HepG2 (cell line): ENCODE data around the gene PSMB8. TPM values are rescaled to one million over a fixed set of nuclear protein-coding genes. Genes with fewer than 3 reads are reported as not detected.
A peak's percentile ranks its signal among the peaks of the same experiment; 100 is the strongest.

Experiments used
- DMTF1 ChIP-seq: sonication (generic); formaldehyde crosslinking; IDR thresholded peaks from 2 replicates; pipeline ENCODE4 v1.4.0; 2020; ENCODE audit warnings: mild to moderate bottlenecking, missing genetic modification reagents
- FLYWCH1 ChIP-seq: sonication (generic); formaldehyde crosslinking; IDR thresholded peaks from 2 replicates; pipeline ENCODE4 v1.8.1; 2023; ENCODE audit warnings: mild to moderate bottlenecking, missing genetic modification reagents
- FOXK1 ChIP-seq: sonication (generic); formaldehyde crosslinking; IDR thresholded peaks from 2 replicates; pipeline ENCODE4 v1.4.0; 2020; ENCODE audit warnings: low read depth, missing genetic modification reagents, borderline replicate concordance
- KDM2A ChIP-seq: sonication (generic); formaldehyde crosslinking; IDR thresholded peaks from 2 replicates; pipeline ENCODE4 v1.4.0; 2020; ENCODE audit warnings: low read depth, missing genetic modification reagents, borderline replicate concordance
- MYC ChIP-seq: sonication (generic); formaldehyde crosslinking; IDR thresholded peaks from 2 replicates; pipeline ENCODE4 v1.9.0; 2021; ENCODE audit warnings: missing genetic modification reagents, borderline replicate concordance
- NCOR1 ChIP-seq: fragments of 200-600 bp; sonication (generic); IDR thresholded peaks from 2 replicates; pipeline ENCODE4 v1.7.0; 2017; ENCODE audit warnings: antibody characterized with exemption, low read length, borderline replicate concordance
- NKX3-1 ChIP-seq: sonication (generic); formaldehyde crosslinking; IDR thresholded peaks from 2 replicates; pipeline ENCODE4 v1.5.0; 2020; ENCODE audit warnings: missing genetic modification reagents
- PHB2 ChIP-seq: fragments of 450-650 bp; IDR thresholded peaks from 2 replicates; pipeline ENCODE4 v1.6.1; 2018; ENCODE audit not compliant: partially characterized antibody
- PREB ChIP-seq: sonication (generic); formaldehyde crosslinking; IDR thresholded peaks from 2 replicates; pipeline ENCODE4 v1.4.0; 2020; ENCODE audit warnings: missing genetic modification reagents
- SALL1 ChIP-seq: sonication (generic); formaldehyde crosslinking; IDR thresholded peaks from 2 replicates; pipeline ENCODE4 v1.8.0; 2022; ENCODE audit warnings: mild to moderate bottlenecking, missing genetic modification reagents
- ZFYVE20 ChIP-seq: sonication (generic); formaldehyde crosslinking; IDR thresholded peaks from 2 replicates; pipeline ENCODE4 v1.8.0; 2023; ENCODE audit warnings: low read depth, mild to moderate bottlenecking, moderate library complexity, missing genetic modification reagents, borderline replicate concordance
- ZNF260 ChIP-seq: sonication (generic); formaldehyde crosslinking; IDR thresholded peaks from 2 replicates; pipeline ENCODE4 v1.4.0; 2020; ENCODE audit warnings: missing genetic modification reagents, low read depth, mild to moderate bottlenecking, borderline replicate concordance
- ZNF333 ChIP-seq: sonication (generic); formaldehyde crosslinking; IDR thresholded peaks from 2 replicates; pipeline ENCODE4 v1.4.0; 2020; ENCODE audit warnings: mild to moderate bottlenecking, missing genetic modification reagents, borderline replicate concordance
- ZNF44 ChIP-seq: sonication (generic); formaldehyde crosslinking; IDR thresholded peaks from 2 replicates; pipeline ENCODE4 v1.5.1; 2020; ENCODE audit warnings: mild to moderate bottlenecking, missing genetic modification reagents
- ZNF546 ChIP-seq: sonication (generic); formaldehyde crosslinking; conservative IDR thresholded peaks from 2 replicates; pipeline ENCODE4 v1.8.1; 2023; ENCODE audit warnings: mild to moderate bottlenecking, missing genetic modification reagents
- ZNF598 ChIP-seq: sonication (generic); formaldehyde crosslinking; IDR thresholded peaks from 2 replicates; pipeline ENCODE4 v1.5.1; 2020; ENCODE audit warnings: mild to moderate bottlenecking, missing genetic modification reagents, borderline replicate concordance
- polyA plus RNA-seq, 8 experiments: library from polyadenylated mRNA; depleted of rRNA in 3 of 8; stranded (reverse) in 7 of 8; unstranded in 1 of 8; fragments of >200 nt; fragmentation: Illumina TruSeq in 4 of 8; extraction: Trizol in 4 of 8; gene quantifications; 2 replicates each; pipeline versions ENCODE4 v1.2.1 to v1.2.3, GENCODE V29; 2011 to 2016; ENCODE audit warnings: low read depth in 4 of 8, missing spikeins in 1 of 8, mixed read lengths in 1 of 8; ENCODE audit not compliant: insufficient read depth in 1 of 8
- total RNA-seq, 5 experiments: library from RNA; depleted of rRNA; stranded (reverse); fragments of >200 nt; fragmentation: Illumina TruSeq; extraction: Trizol; gene quantifications; 2 replicates each; pipeline ENCODE4 v1.2.3, GENCODE V29; 2016; ENCODE audit warnings: low read depth in 1 of 5
- TF ChIP-seq, protein P1 (sequence below): sonication (generic); formaldehyde crosslinking; conservative IDR thresholded peaks from 2 replicates; pipeline ENCODE4 v1.4.0; 2020; ENCODE audit warnings: missing genetic modification reagents
- TF ChIP-seq, protein P2 (sequence below): sonication (generic); formaldehyde crosslinking; IDR thresholded peaks from 2 replicates; pipeline ENCODE4 v1.5.0; 2020; ENCODE audit warnings: mild to moderate bottlenecking, missing genetic modification reagents
- TF ChIP-seq, protein P3 (sequence below): sonication (generic); formaldehyde crosslinking; IDR thresholded peaks from 2 replicates; pipeline ENCODE4 v1.4.0; 2020; ENCODE audit warnings: missing genetic modification reagents, mild to moderate bottlenecking, borderline replicate concordance

The PSMB8 gene
- total and polyA plus RNA-seq, 2 of the 13 experiments (the other 11 are each of a cell fraction or from before 2014, with no cell fraction given), result 30.7 to 64.7 TPM

DNA sequence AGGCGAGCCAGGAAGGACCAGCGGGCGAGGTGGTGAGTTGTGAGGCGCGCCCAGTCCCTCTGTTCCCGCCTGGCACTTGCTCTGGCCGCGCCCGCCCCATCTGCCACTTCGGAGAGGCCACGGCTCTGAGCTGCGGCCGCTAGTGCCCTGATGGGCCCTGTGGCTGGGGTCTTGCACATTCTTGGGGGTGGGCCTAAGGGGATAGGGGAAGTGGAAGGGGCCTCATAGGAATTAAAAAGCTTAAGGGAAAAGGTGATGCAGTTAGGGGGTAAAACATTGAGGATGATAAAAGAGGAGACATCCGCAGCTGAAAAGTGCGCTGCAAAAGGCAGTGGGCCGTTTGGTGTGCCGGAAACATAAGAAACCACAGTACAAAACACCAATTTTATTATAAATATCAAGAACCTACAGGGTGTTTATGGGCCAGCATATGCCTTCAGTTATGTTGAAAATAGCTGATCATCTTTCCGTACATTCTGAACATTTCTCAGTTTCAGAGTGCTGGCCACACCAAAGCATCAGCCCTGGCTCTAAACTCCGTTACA, 1.1 kb upstream of the PSMB8 start (continued):
- TF ChIP-seq FOXK1, result no peak
- no peak for TF ChIP-seq PREB
- TF ChIP-seq FLYWCH1 (CRISPR knock-in tag), result no peak
- no peak for TF ChIP-seq DMTF1 (CRISPR knock-in tag)
- no peak for TF ChIP-seq NCOR1
- TF ChIP-seq, protein P1, sequence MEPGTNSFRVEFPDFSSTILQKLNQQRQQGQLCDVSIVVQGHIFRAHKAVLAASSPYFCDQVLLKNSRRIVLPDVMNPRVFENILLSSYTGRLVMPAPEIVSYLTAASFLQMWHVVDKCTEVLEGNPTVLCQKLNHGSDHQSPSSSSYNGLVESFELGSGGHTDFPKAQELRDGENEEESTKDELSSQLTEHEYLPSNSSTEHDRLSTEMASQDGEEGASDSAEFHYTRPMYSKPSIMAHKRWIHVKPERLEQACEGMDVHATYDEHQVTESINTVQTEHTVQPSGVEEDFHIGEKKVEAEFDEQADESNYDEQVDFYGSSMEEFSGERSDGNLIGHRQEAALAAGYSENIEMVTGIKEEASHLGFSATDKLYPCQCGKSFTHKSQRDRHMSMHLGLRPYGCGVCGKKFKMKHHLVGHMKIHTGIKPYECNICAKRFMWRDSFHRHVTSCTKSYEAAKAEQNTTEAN (CRISPR knock-in tag), result no peak
- TF ChIP-seq ZNF44 (CRISPR knock-in tag), result no peak
- no peak for TF ChIP-seq MYC (CRISPR knock-in tag)
- TF ChIP-seq NKX3-1 (CRISPR knock-in tag), result no peak
- TF ChIP-seq KDM2A, result no peak; the same call in 1 of the 2 replicates
- TF ChIP-seq SALL1 (CRISPR knock-in tag), result peak; percentile 32; the same call in 1 of the 2 replicates
- TF ChIP-seq, protein P2, sequence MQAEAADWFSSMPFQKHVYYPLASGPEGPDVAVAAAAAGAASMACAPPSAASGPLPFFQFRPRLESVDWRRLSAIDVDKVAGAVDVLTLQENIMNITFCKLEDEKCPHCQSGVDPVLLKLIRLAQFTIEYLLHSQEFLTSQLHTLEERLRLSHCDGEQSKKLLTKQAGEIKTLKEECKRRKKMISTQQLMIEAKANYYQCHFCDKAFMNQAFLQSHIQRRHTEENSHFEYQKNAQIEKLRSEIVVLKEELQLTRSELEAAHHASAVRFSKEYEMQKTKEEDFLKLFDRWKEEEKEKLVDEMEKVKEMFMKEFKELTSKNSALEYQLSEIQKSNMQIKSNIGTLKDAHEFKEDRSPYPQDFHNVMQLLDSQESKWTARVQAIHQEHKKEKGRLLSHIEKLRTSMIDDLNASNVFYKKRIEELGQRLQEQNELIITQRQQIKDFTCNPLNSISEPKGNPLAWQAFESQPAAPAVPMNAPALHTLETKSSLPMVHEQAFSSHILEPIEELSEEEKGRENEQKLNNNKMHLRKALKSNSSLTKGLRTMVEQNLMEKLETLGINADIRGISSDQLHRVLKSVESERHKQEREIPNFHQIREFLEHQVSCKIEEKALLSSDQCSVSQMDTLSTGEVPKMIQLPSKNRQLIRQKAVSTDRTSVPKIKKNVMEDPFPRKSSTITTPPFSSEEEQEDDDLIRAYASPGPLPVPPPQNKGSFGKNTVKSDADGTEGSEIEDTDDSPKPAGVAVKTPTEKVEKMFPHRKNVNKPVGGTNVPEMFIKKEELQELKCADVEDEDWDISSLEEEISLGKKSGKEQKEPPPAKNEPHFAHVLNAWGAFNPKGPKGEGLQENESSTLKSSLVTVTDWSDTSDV (CRISPR knock-in tag), result no peak
- TF ChIP-seq ZFYVE20, result no peak
- TF ChIP-seq, protein P3, sequence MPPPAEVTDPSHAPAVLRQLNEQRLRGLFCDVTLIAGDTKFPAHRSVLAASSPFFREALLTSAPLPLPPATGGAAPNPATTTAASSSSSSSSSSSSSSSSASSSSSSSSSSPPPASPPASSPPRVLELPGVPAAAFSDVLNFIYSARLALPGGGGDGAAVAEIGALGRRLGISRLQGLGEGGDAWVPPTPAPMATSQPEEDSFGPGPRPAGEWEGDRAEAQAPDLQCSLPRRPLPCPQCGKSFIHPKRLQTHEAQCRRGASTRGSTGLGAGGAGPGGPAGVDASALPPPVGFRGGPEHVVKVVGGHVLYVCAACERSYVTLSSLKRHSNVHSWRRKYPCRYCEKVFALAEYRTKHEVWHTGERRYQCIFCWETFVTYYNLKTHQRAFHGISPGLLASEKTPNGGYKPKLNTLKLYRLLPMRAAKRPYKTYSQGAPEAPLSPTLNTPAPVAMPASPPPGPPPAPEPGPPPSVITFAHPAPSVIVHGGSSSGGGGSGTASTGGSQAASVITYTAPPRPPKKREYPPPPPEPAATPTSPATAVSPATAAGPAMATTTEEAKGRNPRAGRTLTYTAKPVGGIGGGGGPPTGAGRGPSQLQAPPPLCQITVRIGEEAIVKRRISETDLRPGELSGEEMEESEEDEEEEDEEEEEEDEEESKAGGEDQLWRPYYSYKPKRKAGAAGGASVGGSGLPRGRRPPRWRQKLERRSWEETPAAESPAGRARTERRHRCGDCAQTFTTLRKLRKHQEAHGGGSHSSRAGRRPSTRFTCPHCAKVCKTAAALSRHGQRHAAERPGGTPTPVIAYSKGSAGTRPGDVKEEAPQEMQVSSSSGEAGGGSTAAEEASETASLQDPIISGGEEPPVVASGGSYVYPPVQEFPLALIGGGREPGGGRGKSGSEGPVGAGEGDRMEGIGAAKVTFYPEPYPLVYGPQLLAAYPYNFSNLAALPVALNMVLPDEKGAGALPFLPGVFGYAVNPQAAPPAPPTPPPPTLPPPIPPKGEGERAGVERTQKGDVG, result no peak
- TF ChIP-seq ZNF333 (CRISPR knock-in tag), result no peak
- TF ChIP-seq ZNF260, result no peak
- 0 out of 2 replicates have a peak, but pooled peaks have one; percentile 52 for TF ChIP-seq ZNF546
- 0 out of 2 replicates have a peak, but pooled peaks have one; percentile 37 for TF ChIP-seq ZNF598
- TF ChIP-seq PHB2, result no peak
